ENCODE measurements around the gene RECQL.
A peak's percentile ranks its signal among the peaks of the same experiment; 100 is the strongest.

RECQL gene

GRCh38 chr12:21539797-21540196, 38.4 kb upstream of the RECQL start:
- H3K4me3 ChIP-seq (ENCODE audit: low read length): no peak overlapping the region
- DNase-seq (ENCODE audit: low read depth): no peak
- TF ChIP-seq CTCF (conservative IDR thresholded peaks at IDR 0.05; ENCODE audit: low read depth, low read length): no peak

- no peak for DNase-seq (ENCODE audit: low read depth)
- no peak for TF ChIP-seq CTCF (conservative IDR thresholded peaks at IDR 0.05; ENCODE audit: low read depth, low read length)
These were observed 36.7 kb upstream of the RECQL start for GRCh38 chr12:21538061-21538653.

GRCh38 chr12:21529456-21529855, 28.0 kb upstream of the RECQL start:
- no peak for DNase-seq (ENCODE audit: low read depth)
- TF ChIP-seq CTCF (conservative IDR thresholded peaks at IDR 0.05; ENCODE audit: low read depth, low read length): no peak
- no peak overlapping the region for H3K4me3 ChIP-seq (ENCODE audit: low read length)

More at GRCh38 chr12:21538061-21538653, 36.7 kb upstream of the RECQL start:
- no peak overlapping the region for H3K4me3 ChIP-seq (ENCODE audit: low read length)

- no peak overlapping the region for H3K4me3 ChIP-seq (ENCODE audit: low read length)
- DNase-seq (ENCODE audit: low read depth): no peak
- no peak for TF ChIP-seq CTCF (conservative IDR thresholded peaks at IDR 0.05; ENCODE audit: low read depth, low read length)
These were observed 27.5 kb upstream of the RECQL start for GRCh38 chr12:21528953-21529352.

GRCh38 chr12:21527451-21528180, 26.2 kb upstream of the RECQL start:
- H3K4me3 ChIP-seq (ENCODE audit: low read length): peak overlapping the region; percentile 77
- no peak for DNase-seq (ENCODE audit: low read depth)
- TF ChIP-seq CTCF (conservative IDR thresholded peaks at IDR 0.05; ENCODE audit: low read depth, low read length): no peak

GRCh38 chr12:21526721-21527345, 25.4 kb upstream of the RECQL start:
- no peak for TF ChIP-seq CTCF (conservative IDR thresholded peaks at IDR 0.05; ENCODE audit: low read depth, low read length)
- peak overlapping the region; percentile 77 for H3K4me3 ChIP-seq (ENCODE audit: low read length)
- DNase-seq (ENCODE audit: low read depth): no peak
